GM19463 (cell line): ENCODE measurements around the gene WDFY3.
"Not testable (repeated sequence)": the region's sequence is repeated elsewhere in the genome, so short reads cannot be mapped to it uniquely, and the experiment has no call there.

Source experiments
- ATAC-seq: cut with Tn5 transposase; IDR thresholded peaks from one replicate; pipeline ENCODE4 v1.9.1; 2021; ENCODE audit warnings: mild to moderate bottlenecking, moderate library complexity; ENCODE audit not compliant: unreplicated experiment

Gene WDFY3

DNA sequence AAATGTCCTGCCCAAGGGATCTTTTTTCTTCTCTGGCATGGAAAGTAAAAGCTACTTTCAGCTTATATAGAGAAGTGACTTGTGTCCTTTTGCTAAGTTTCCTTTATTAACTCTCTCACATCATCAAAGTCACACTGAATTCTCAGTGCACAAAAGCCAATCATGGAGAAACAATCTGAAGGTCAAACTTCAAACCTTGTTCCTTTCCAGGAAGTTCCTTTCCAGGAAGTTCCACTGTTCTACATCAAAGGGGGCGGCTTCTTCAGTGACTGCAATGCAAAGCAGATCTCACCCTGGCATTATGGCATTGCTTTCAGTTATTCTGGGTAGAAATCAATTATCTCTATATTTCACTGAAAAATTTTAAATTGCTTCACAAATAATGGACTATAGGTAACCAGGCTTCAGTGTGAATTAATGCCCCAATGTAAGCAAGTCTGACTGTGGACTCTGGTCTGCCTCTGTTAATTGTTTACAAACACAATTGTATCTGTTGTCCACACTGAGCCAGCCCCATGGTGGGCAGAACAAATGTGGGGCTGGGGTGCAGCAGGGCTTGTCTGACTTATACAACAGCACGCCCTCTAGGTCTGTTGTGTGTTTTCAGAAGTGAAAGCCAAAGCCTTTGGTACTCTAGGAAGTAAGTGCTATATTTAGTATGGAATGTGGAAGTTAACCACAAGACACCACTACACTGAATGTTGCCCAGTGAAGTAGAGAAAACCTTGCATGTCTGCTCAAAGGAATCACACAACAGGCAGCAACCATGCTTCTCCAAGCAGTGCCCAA, 284.8 kb downstream of the WDFY3 start:
- no peak for ATAC-seq

DNA sequence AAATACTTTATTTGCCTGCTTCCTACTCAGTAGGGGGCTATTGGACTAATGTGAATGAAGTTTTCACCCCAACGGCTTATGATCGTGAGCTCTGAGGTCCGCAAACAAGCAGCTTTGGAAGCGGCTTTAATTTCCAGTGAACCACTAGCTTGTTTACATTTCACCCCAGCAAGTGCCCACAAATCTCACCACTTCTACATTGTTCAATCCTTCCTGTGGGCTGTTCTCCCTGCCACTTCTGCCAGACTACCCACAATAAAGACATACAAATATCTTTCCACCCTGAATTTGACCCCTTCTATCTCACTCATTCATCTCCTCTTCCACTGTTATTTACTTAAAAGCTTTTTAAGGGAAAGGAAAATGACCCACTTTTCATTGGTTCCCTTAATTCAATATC, 285.5 kb downstream of the WDFY3 start:
- no peak for ATAC-seq

- no peak for ATAC-seq
Measured at GRCh38 chr4:84678976-84679744, 287.3 kb downstream of the WDFY3 start.

GRCh38 chr4:84677995-84678394, 288.5 kb downstream of the WDFY3 start:
- ATAC-seq = no peak

DNA sequence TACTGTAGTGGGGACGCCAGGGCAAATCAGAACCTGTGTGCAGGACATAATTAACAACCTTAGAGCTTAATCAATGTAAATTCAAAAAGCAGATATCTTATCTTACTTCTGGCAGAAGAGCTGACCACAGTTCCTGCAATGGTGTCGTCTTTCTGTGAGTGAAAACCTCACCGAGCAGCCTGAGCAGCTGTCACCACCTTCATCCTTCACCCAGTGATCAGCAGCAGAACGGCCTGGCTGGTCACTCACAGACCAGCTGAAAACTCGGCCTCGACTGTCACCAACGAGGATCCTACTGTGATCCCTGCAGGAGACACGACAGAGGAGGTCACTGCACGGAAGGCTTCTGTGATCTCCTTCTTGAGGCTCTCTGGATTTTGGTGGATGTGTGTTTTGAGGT, 289.4 kb downstream of the WDFY3 start:
- no peak for ATAC-seq

DNA sequence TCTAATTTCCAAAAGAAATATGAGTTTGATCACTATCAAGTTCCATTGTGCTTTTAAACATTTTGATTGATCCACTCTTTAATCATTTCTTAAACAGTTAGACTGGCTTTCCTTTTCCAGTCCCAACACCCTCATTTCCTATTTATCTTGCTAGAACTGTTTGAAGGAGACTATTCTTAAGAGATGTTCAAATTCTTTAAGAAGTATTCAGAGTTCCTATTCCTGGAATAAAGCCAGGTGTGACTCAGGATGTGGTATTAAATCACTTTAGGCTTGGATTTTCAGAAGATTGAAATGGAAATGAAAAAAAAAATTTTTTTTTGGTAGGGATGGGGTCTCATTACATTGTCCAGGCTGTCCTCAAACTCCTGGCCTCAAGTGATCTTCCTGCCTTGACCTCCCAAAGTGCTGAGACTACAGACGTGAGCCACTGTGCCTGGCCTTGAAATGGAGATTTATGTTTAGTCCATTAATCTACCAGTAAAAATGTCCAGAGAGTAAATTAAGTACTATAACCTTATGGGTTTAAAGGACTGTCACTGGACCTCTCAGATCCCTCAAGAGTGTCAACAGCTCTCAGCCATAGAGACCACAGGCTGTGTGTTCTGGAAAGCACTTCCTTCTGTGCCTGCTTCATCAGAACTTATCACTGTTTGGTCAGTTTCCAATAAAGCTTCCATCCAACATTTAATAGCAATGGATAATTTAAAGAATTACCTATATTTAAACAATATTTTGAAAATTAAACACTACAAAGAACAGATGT, 292.8 kb downstream of the WDFY3 start:
- ATAC-seq = no peak

GRCh38 chr4:84672177-84672576, 294.3 kb downstream of the WDFY3 start:
- ATAC-seq = no peak

- ATAC-seq = no peak
Measured at GRCh38 chr4:84669201-84669600, 297.3 kb downstream of the WDFY3 start.

DNA sequence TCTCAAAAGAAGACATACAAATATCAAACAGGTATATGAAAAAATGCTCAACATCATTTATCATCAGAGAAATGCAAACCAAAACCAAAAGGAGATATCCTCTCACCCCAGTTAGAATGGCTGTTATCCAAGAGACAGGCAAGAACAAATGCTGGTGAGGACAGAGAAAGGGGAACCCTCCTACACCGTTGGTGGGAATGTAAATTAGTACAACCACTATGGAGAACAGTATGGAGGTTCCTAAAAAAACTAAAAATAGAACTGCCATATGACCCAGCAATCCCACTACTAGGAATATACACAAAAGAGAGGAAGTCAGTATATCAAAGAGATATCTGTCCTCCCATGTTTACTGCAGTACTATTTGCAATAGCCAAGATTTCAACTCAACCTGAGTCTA, 300.1 kb downstream of the WDFY3 start:
- no peak for ATAC-seq

DNA sequence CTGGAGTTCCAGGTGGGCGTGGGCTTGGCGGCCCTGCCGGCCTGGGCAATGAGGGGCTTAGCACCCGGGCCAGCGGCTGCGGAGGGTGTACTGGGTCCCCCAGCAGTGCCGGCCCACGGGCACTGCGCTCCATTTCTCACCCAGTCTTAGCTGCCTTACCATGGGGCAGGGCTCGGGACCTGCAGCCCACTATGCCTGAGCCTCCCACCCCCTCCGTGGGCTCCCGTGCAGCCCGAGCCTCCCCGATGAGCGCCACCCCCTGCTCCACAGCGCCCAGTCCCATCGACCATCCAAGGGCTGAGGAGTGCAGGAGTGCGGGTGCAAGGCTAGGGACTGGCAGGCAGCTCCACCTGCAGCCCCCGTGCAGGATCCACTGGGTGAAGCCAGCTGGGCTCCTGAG, 301.7 kb downstream of the WDFY3 start:
- not testable (repeated sequence) for ATAC-seq

DNA sequence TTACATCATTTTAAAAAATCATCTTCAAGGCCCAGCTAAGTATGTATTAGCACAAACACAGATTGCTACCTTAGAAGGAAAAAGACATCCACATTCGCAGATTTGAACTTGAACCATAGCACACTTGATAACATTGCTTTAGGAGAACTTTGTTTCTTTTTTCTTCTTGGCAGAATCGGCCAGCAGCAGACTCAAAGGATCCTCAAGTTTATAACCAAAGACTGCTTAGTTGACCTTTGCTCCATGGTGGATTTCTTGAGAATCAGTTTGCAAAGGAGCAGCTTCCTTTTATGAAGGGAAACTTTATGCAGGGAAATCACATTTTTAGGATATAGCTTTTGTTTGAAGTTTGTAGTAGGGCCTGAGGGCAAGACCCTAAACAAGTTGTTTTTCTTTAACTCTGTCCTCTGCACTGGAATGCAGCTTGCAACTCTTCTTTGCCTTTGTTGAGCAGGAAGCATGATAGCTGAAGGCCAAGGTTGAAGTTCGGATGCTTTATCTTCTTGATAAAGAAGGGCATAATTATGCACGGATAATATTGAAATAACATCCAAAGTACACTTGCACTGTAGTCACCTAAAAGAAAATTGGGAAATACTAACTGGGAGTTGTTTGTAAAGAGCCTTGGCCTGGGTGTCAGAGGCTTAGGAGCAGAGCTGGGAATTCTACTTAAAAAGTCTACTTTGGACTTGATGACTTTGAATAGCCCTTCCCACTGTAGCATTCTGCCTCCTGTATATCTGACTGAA, 305.1 kb downstream of the WDFY3 start:
- ATAC-seq = no peak

DNA sequence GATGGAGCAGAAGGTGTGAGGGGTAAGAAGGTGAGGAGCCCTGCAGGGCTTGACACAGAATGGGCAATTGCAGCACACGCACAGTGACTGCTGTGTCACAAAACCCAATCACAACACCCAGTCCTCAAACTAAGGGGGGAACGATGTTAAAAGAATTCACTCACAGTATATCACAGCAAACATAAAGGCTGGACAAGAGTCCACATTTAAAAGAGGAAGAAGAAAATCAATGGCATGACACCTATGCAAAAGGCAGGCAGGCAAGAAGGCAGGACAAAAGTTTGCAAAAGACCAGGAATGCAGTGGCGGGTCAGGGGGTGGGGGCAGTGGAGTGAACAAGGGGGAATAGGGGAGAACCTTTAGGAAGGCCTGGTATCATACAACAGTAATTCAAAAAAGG, 305.9 kb downstream of the WDFY3 start:
- ATAC-seq = no peak

- ATAC-seq = no peak
Measured at GRCh38 chr4:84652478-84652877, 314.0 kb downstream of the WDFY3 start.

DNA sequence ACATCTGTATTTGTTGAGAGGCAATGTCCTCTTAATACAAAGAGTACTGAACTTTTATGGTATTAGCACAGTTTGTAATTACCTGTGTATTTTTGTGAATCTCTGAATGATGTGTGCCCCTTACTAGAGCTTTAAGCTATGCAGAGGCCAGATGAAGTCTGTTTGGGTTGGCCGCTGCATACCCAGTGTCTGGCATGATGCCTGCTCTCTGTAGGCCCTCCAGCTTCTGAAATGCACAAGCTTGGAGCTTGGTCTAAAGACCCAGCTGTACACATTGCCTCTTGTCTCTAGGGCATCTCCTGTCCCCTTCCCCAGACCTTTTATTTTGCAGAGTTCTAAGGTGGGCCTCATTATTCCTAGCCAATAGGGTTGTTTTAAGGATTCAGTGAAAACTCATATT, 315.0 kb downstream of the WDFY3 start:
- no peak for ATAC-seq

DNA sequence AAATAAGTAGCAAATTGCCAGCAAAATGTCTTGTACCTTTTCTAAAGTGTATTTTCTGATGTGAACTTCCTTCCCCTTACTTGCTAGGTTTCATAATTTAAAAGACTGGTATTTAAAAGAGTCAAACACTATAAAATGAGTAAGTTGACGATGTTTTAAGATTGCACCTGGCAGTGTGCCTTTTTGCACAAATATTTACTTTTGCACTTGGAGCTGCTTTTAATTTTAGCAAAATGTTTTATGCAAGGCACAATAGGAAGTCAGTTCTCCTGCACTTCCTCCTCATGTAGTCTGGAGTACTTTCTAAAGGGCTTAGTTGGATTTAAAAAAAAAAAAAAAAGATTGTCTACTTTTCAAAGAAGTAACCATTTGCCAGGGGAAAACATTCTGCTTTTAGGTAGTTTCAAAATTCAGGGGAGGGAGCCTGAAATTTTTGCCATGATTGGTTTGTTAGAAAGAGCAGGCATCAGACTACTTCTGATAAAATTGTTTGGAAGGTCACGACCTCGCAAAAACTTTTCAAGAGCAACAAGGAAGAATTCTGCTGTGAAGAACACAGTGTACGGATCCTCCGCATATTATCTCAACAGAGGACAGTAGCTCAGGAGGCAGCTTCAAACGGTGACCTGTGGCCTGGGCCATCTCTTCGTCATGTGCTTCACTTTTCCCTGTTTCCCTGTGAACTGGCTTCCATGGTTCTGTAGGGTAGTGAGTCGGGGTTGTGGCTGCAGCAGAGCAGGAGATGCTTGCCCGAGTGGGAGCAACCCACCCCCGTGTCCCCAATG, 317.4 kb downstream of the WDFY3 start:
- ATAC-seq = no peak

GRCh38 chr4:84648178-84648577, 318.3 kb downstream of the WDFY3 start:
- ATAC-seq = no peak

- ATAC-seq = no peak
Measured at GRCh38 chr4:84647312-84647884, 319.1 kb downstream of the WDFY3 start.

- ATAC-seq = no peak
Measured at GRCh38 chr4:84644087-84644486, 322.4 kb downstream of the WDFY3 start.

DNA sequence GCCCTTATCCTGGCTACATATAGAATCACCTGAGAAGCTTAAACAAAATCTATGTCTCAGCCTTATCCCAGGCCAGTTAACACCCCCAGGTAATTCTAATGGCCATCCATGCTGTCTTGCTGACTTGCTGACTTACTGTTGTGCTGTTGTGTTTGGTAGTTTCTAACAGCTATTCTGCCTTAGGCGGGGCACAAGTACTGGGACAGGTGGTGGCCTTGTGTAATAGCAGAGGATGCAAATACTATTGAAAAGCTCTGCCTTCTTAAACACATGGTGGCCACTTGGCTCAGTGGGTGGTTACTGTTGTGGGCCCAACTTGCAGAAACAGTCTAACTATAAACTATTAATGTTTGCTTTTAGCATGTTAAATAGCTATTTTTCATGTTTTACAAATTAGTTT, 327.3 kb downstream of the WDFY3 start:
- ATAC-seq = no peak

- ATAC-seq = no peak
Measured at GRCh38 chr4:84638092-84638491, 328.4 kb downstream of the WDFY3 start.
